CD4-positive, CD25-positive, alpha-beta regulatory T cell (primary cell): ENCODE results near the gene MAP3K8. TPM values are rescaled to one million over a fixed set of nuclear protein-coding genes. Genes with fewer than 3 reads are reported as not detected.

Source experiments
- ATAC-seq, 2 donors: fragments of 150-1000 bp; cut with Tn5 transposase; one replicate each; pipeline ENCODE4 v1.10.0; 2021; ENCODE audit warnings: low read depth in 2 of 2, moderate number of reproducible peaks in 2 of 2, moderate library complexity in 1 of 2
- DNase-seq, 3 donors: peaks; one replicate each; pipeline versions ENCODE4 v3.0.0 to v3.0.0-alpha.2; 2012 to 2022; ENCODE audit warnings: mixed read lengths in 1 of 3
- H3K27ac ChIP-seq: one replicate; pipeline ENCODE4 v1.7.0; 2013; ENCODE audit warnings: mild to moderate bottlenecking, low read length; ENCODE audit not compliant: insufficient read depth, poor library complexity, severe bottlenecking
- H3K27me3 ChIP-seq: one replicate; pipeline ENCODE4 v1.7.0; 2013; ENCODE audit warnings: low read length; ENCODE audit not compliant: control insufficient read depth, insufficient read depth
- H3K36me3 ChIP-seq: one replicate; pipeline ENCODE4 v1.7.0; 2013; ENCODE audit warnings: mild to moderate bottlenecking, low read length, moderate library complexity; ENCODE audit not compliant: control insufficient read depth, insufficient read depth
- H3K4me1 ChIP-seq: 2 replicates; pipeline ENCODE4 v1.7.0; 2013; ENCODE audit warnings: mild to moderate bottlenecking, low read length; ENCODE audit not compliant: insufficient read depth, control insufficient read depth, poor library complexity, severe bottlenecking
- H3K4me3 ChIP-seq: one replicate; pipeline ENCODE4 v1.7.0; 2013; ENCODE audit warnings: low read depth, mild to moderate bottlenecking, low read length, moderate library complexity
- H3K9me3 ChIP-seq, 2 experiments: 1 replicate in 1 of 2; 2 replicates in 1 of 2; pipeline ENCODE4 v1.7.0; 2013; ENCODE audit warnings: low read length in 2 of 2, mild to moderate bottlenecking in 1 of 2, moderate library complexity in 1 of 2; ENCODE audit not compliant: control insufficient read depth in 2 of 2
- H3K27ac Mint-ChIP-seq, 3 donors: one replicate each; pipeline ENCODE4 v1.8.0; 2020 to 2022; ENCODE audit warnings: mild to moderate bottlenecking in 3 of 3, mixed read lengths in 3 of 3, moderate library complexity in 2 of 3
- H3K27me3 Mint-ChIP-seq: one replicate; pipeline ENCODE4 v1.8.0; 2022; ENCODE audit warnings: mild to moderate bottlenecking, mixed read lengths
- H3K36me3 Mint-ChIP-seq: one replicate; pipeline ENCODE4 v1.8.0; 2020; ENCODE audit warnings: mixed read lengths
- H3K4me1 Mint-ChIP-seq, 4 donors: one replicate each; pipeline ENCODE4 v1.8.0; 2020 to 2022; ENCODE audit warnings: mixed read lengths in 4 of 4, mild to moderate bottlenecking in 1 of 4
- H3K4me3 Mint-ChIP-seq, 4 donors: one replicate each; pipeline ENCODE4 v1.8.0; 2020 to 2022; ENCODE audit warnings: mild to moderate bottlenecking in 4 of 4, mixed read lengths in 4 of 4, moderate library complexity in 3 of 4
- H3K9me3 Mint-ChIP-seq, 7 donors: one replicate each; pipeline ENCODE4 v1.8.0; 2020 to 2022; ENCODE audit warnings: mixed read lengths in 7 of 7, mild to moderate bottlenecking in 3 of 7, moderate library complexity in 2 of 7
- polyA plus RNA-seq, 4 donors: library from polyadenylated mRNA; unstranded; fragments of 300-500 nt; fragmentation: Illumina TruSeq; gene quantifications; one replicate each; pipeline ENCODE4 v1.2.3, GENCODE V29; 2021
- total RNA-seq: library from RNA; stranded (reverse); gene quantifications from one replicate; pipeline ENCODE4 v1.2.3, GENCODE V29; 2022

MAP3K8 gene
- total and polyA plus RNA-seq, 5 donors from 2014 or later: 0.69 to 31.0 (median 1.1) TPM

DNA sequence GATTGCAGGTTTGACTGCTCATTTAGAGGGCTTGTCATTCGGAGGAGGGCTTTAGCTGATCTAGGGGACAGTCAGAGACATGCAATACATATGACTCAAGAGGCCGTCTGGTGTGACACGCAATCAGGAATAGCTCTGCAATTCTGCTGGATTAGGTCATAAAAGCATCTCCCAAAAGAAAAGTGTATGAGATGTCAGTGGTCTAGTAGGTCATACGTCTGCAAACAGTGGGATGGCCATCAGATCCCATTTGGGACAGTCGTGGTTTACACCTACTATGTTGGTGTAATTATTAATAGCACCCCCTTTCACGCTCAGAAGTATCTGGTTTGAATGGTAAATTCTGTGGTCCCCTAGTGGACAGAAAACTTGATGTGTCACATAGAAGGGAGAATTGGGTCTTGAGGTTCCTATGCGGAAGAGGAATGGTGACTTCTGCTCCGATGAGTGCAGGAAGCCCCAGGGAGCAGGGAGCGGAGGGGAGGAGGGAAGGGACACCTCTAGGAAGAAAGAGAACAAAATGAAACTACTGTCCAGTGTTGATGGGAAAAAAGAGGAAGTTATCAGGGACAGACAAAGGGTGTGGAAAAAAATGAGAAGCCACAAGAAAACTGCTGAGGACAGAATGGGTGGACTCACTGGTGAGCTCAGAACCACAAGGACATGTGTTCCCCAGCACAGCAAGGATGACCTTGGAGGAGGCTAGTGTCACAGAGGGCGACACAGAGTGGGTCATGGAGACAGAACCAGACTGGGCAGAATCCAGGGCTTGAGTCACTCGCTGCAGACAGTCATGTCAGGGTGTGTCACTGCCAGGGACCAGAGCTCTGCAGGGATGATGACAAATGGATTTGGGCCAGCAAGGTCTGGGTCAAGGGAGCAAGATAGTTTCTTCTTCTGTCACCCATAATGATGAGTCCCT lies 59.9 kb downstream of the MAP3K8 start:
- Histone ChIP-seq H3K36me3 (no peaks in the 10 kb centered on the region), H3K27me3 (no peaks in the 10 kb centered on the region), H3K4me1 (peaks cover 5% of the 10 kb centered on the region), H3K9me3 (no peaks in the 10 kb centered on the region), H3K4me3 (no peak overlapping the region), H3K27ac (no peak overlapping the region)
- peak overlapping the region in 1 of 4 donors; percentile 68 for H3K4me3 Mint-ChIP-seq
- peak overlapping the region; percentile 33 to 86 (median 51) for H3K27ac Mint-ChIP-seq
- H3K27me3 Mint-ChIP-seq: peaks cover 10% of the 10 kb centered on the region
- H3K9me3 Mint-ChIP-seq: peaks cover 0 to 1% (median 0%) of the 10 kb centered on the region in 7 donors
- H3K4me1 Mint-ChIP-seq: peaks cover 5 to 69% (median 33%) of the 10 kb centered on the region in 4 donors
- no peaks in the 10 kb centered on the region for H3K36me3 Mint-ChIP-seq
- no peak for DNase-seq
- ATAC-seq: peak; percentile 35 to 61

DNA sequence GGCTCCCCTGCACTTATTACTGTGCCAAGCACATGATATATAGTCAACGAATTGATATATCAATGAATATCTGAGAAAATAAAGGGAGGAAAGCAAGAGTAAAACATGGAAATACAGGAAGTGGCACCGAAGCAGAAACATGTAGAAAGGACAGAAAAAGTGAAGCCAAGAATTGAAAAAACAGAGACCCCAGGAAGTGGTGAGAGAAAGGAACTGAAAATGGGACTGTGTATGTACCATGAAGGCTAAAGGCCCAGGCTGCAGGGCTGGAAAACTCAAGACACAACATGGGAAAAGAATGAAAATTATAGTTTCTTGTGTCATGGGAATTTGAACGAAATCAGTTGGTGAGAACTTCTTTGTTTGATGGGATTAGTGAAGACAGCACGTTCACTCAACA lies 60.6 kb downstream of the MAP3K8 start:
- no peak for ATAC-seq
- no peak for DNase-seq
- H3K36me3 Mint-ChIP-seq: no peaks in the 10 kb centered on the region
- peaks cover 0 to 1% (median 0%) of the 10 kb centered on the region in 7 donors for H3K9me3 Mint-ChIP-seq
- no peak overlapping the region for H3K27ac ChIP-seq
- H3K27ac Mint-ChIP-seq: peak overlapping the region in 2 of 3 donors; percentile 5 to 11
- H3K4me3 Mint-ChIP-seq: no peak overlapping the region
- H3K9me3 ChIP-seq: no peaks in the 10 kb centered on the region
- no peaks in the 10 kb centered on the region for H3K36me3 ChIP-seq
- H3K27me3 Mint-ChIP-seq: peaks cover 4% of the 10 kb centered on the region
- peaks cover 5% of the 10 kb centered on the region for H3K4me1 ChIP-seq
- H3K27me3 ChIP-seq: no peaks in the 10 kb centered on the region
- no peak overlapping the region for H3K4me3 ChIP-seq
- peaks cover 5 to 69% (median 32%) of the 10 kb centered on the region in 4 donors for H3K4me1 Mint-ChIP-seq

- no peaks in the 10 kb centered on the region for H3K36me3 Mint-ChIP-seq
- Histone ChIP-seq H3K27me3 (no peaks in the 10 kb centered on the region), H3K36me3 (no peaks in the 10 kb centered on the region), H3K9me3 (no peaks in the 10 kb centered on the region), H3K27ac (no peak overlapping the region), H3K4me3 (no peak overlapping the region), H3K4me1 (peaks cover 5% of the 10 kb centered on the region)
- peaks cover 4% of the 10 kb centered on the region for H3K27me3 Mint-ChIP-seq
- no peak overlapping the region for H3K4me3 Mint-ChIP-seq
- DNase-seq (no peak), ATAC-seq (no peak)
- H3K27ac Mint-ChIP-seq: peak overlapping the region in 2 of 3 donors; percentile 5 to 45
- peaks cover 0 to 1% (median 0%) of the 10 kb centered on the region in 7 donors for H3K9me3 Mint-ChIP-seq
- H3K4me1 Mint-ChIP-seq: peaks cover 5 to 72% (median 32%) of the 10 kb centered on the region in 4 donors
These were observed 61.7 kb downstream of the MAP3K8 start for GRCh38 chr10:30495687-30496086.

GRCh38 chr10:30499816-30500215 lies 65.8 kb downstream of the MAP3K8 start:
- Mint-ChIP-seq H3K36me3 (no peaks in the 10 kb centered on the region), H3K9me3 (peaks cover 0 to 1% (median 0%) of the 10 kb centered on the region in 7 donors), H3K4me1 (peaks cover 6 to 60% (median 30%) of the 10 kb centered on the region in 4 donors), H3K27me3 (peaks cover 5% of the 10 kb centered on the region), H3K4me3 (no peak overlapping the region), H3K27ac (no peak overlapping the region)
- H3K36me3 ChIP-seq: no peaks in the 10 kb centered on the region
- H3K4me1 ChIP-seq: peaks cover 9% of the 10 kb centered on the region
- no peak for ATAC-seq
- no peak overlapping the region for H3K27ac ChIP-seq
- H3K9me3 ChIP-seq: no peaks in the 10 kb centered on the region
- no peak for DNase-seq
- no peak overlapping the region for H3K4me3 ChIP-seq
- no peaks in the 10 kb centered on the region for H3K27me3 ChIP-seq

- H3K27ac ChIP-seq: no peak overlapping the region
- H3K9me3 Mint-ChIP-seq: peaks cover 0 to 1% (median 0%) of the 10 kb centered on the region in 7 donors
- no peaks in the 10 kb centered on the region for H3K36me3 Mint-ChIP-seq
- ATAC-seq: no peak
- no peaks in the 10 kb centered on the region for H3K9me3 ChIP-seq
- DNase-seq: no peak
- peaks cover 9% of the 10 kb centered on the region for H3K4me1 ChIP-seq
- H3K36me3 ChIP-seq: no peaks in the 10 kb centered on the region
- no peak overlapping the region for H3K4me3 ChIP-seq
- peak overlapping the region in 1 of 3 donors; percentile 41 for H3K27ac Mint-ChIP-seq
- no peak overlapping the region for H3K4me3 Mint-ChIP-seq
- peaks cover 8 to 56% (median 30%) of the 10 kb centered on the region in 4 donors for H3K4me1 Mint-ChIP-seq
- H3K27me3 ChIP-seq: no peaks in the 10 kb centered on the region
- H3K27me3 Mint-ChIP-seq: peaks cover 5% of the 10 kb centered on the region
These were observed 66.5 kb downstream of the MAP3K8 start for GRCh38 chr10:30500534-30500933.

DNA sequence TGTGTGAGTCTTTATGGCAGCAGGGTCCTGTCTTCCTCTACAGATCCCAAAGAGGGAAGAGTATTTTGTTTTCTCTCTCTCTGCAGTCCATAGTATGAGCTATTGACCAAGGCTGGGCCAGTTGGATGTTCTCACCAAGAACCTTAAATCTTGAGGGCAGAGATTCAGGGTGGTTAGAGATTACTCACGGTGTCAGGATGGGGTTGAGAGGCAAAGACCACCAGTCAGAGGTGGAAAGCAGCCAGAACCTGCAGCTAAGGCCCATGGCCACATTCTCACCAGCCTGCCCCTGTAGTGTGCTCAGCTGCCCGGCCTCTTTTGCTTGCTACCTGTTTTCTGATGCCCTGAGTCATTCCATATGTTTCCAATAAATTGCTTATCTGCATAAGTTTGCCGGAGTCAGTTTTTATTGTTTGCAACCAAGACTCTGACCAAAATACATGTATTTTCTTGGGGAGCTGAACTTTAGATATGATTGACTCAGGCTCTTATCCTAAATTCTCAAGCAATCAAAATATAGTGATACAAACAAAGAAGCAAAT lies 67.0 kb downstream of the MAP3K8 start:
- peaks cover 9% of the 10 kb centered on the region for H3K4me1 ChIP-seq
- peaks cover 12 to 54% (median 30%) of the 10 kb centered on the region in 4 donors for H3K4me1 Mint-ChIP-seq
- no peak for ATAC-seq

DNA sequence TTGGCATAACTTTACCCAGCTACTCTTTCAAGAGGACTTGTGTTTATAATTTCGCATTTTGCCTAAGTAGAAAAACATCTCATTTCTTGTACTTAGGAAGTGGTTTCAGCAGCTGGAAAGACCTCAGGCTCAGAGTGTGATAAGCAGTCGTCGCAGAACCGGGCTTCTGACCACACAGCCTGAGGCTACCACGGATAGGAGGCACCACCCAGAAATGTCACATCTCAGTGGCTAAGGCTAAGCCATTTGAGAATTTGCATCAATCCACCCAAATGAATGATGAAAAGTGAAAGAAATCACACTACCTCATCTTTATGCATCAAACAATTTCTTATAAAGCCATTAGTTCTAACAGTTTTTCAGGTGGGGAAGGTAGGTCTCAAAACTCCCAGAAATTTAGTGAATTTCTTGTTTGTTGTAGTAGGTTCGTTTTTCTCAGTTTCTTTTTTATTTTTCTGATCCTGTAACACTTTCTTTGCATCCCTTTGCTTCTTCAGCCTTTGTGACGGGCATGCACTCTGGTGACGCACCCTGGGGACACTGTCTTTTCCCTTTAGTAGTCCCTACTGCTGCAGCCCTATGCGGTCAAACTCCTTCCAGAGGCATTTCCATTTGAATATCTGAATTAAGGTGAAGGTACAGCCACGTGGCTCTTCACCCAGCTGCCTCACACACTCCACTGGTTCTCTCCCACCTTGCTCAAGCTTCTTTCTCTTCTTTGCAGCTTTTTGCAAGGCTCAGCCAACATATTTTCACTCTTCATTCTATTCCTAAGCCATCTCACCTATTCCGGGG lies 68.5 kb downstream of the MAP3K8 start:
- peak overlapping the region in 2 of 3 donors; percentile 5 to 9 for H3K27ac Mint-ChIP-seq

More for the DNA sequence above, 67.0 kb downstream of the MAP3K8 start:
- H3K27me3 Mint-ChIP-seq: peaks cover 5% of the 10 kb centered on the region
- no peak for DNase-seq
- no peaks in the 10 kb centered on the region for H3K9me3 ChIP-seq
- no peaks in the 10 kb centered on the region for H3K36me3 ChIP-seq
- no peaks in the 10 kb centered on the region for H3K27me3 ChIP-seq
- peak overlapping the region in 1 of 3 donors; percentile 68 for H3K27ac Mint-ChIP-seq
- no peak overlapping the region for H3K4me3 ChIP-seq
- H3K4me3 Mint-ChIP-seq: no peak overlapping the region
- no peak overlapping the region for H3K27ac ChIP-seq
- H3K9me3 Mint-ChIP-seq: no peaks in the 10 kb centered on the region
- no peaks in the 10 kb centered on the region for H3K36me3 Mint-ChIP-seq

More for the DNA sequence above, 68.5 kb downstream of the MAP3K8 start:
- H3K27me3 ChIP-seq: no peaks in the 10 kb centered on the region
- DNase-seq: peak in 1 of 3 donors; percentile 74
- Mint-ChIP-seq H3K9me3 (no peaks in the 10 kb centered on the region), H3K4me1 (peaks cover 12 to 44% (median 26%) of the 10 kb centered on the region in 4 donors), H3K4me3 (peak overlapping the region in 2 of 4 donors; percentile 62 to 63), H3K27me3 (peaks cover 5% of the 10 kb centered on the region), H3K36me3 (no peaks in the 10 kb centered on the region)
- H3K4me3 ChIP-seq: peak overlapping the region; percentile 49
- H3K27ac ChIP-seq: no peak overlapping the region
- peak; percentile 50 to 71 for ATAC-seq
- H3K4me1 ChIP-seq: peaks cover 9% of the 10 kb centered on the region
- no peaks in the 10 kb centered on the region for H3K36me3 ChIP-seq
- no peaks in the 10 kb centered on the region for H3K9me3 ChIP-seq
